Left ventricle myocardium inferior (tissue), 1 donor: ENCODE measurements around the gene SLC38A10. TPM values are rescaled to one million over a fixed set of nuclear protein-coding genes. Genes with fewer than 3 reads are reported as not detected.

Experiments used
- DNase-seq: peaks from one replicate; pipeline ENCODE4 v3.0.0-alpha.2; 2020
- H3K27ac ChIP-seq: fragments of 200-600 bp; replicated peaks from 2 replicates; pipeline ENCODE4 v1.8.0; 2021
- H3K27me3 ChIP-seq: fragments of 200-600 bp; 2 replicates; pipeline ENCODE4 v1.8.0; 2021; ENCODE audit warnings: low read depth
- H3K36me3 ChIP-seq: fragments of 200-600 bp; 2 replicates; pipeline ENCODE4 v1.8.0; 2021
- H3K4me1 ChIP-seq: fragments of 200-600 bp; 2 replicates; pipeline ENCODE4 v1.8.0; 2021
- H3K4me3 ChIP-seq: fragments of 200-600 bp; 2 replicates; pipeline ENCODE4 v1.8.0; 2021; ENCODE audit warnings: mild to moderate bottlenecking, moderate library complexity
- H3K9me3 ChIP-seq: fragments of 200-600 bp; replicated peaks from 2 replicates; pipeline ENCODE4 v1.8.0; 2021
- CTCF ChIP-seq: fragments of 200-600 bp; IDR thresholded peaks from 2 replicates; pipeline ENCODE4 v1.8.0; 2021; ENCODE audit warnings: antibody characterized with exemption, mild to moderate bottlenecking, borderline replicate concordance
- intact Hi-C: fragments of 100-400 bp; cut with micrococcal nuclease; formaldehyde crosslinking; loops from one replicate; pipeline ENCODE4 v1.11.0; 2022
- total RNA-seq: library from RNA; stranded (reverse); fragmentation: NEBNext Ultra II Directional; extraction: Animal tissue kit (Norgen Biotek cat#: 25700); gene quantifications from one replicate; pipeline ENCODE4 v1.2.1, GENCODE V29; 2021
- donor health status: DM: no; HTN: yes; CAD: no; lungs with severe emphysema.

The SLC38A10 gene
- total RNA-seq, 1 donor from 2014 or later, result 50.1 TPM

GRCh38 chr17:81299846-81300585 lies 4.9 kb upstream of the SLC38A10 start:
- intact Hi-C loops, result loop anchor here (10.0 kb wide), 1 partner anchor 105 kb away; no protein-coding TSS in a partner anchor
- Histone ChIP-seq H3K27me3 (no peaks in the 10 kb centered on the region), H3K4me1 (peaks cover 27% of the 10 kb centered on the region), H3K9me3 (no peaks in the 10 kb centered on the region), H3K4me3 (no peak overlapping the region), H3K27ac (no peak overlapping the region), H3K36me3 (no peaks in the 10 kb centered on the region)
- no peak for DNase-seq
- no peak for TF ChIP-seq CTCF

GRCh38 chr17:81298991-81299738 lies 4.1 kb upstream of the SLC38A10 start:
- H3K4me1 ChIP-seq, result peaks cover 35% of the 10 kb centered on the region
- DNase-seq, result no peak
- H3K36me3 ChIP-seq, result no peaks in the 10 kb centered on the region
- intact Hi-C loops, result loop anchor here (10.0 kb wide), 1 partner anchor 106 kb away; no protein-coding TSS in a partner anchor
- H3K27ac ChIP-seq, result no peak overlapping the region
- H3K27me3 ChIP-seq, result no peaks in the 10 kb centered on the region
- H3K4me3 ChIP-seq, result no peak overlapping the region
- no peak for TF ChIP-seq CTCF
- H3K9me3 ChIP-seq, result no peaks in the 10 kb centered on the region

- Histone ChIP-seq H3K4me3 (no peak overlapping the region), H3K27me3 (no peaks in the 10 kb centered on the region), H3K4me1 (peaks cover 43% of the 10 kb centered on the region), H3K36me3 (no peaks in the 10 kb centered on the region), H3K27ac (no peak overlapping the region), H3K9me3 (no peaks in the 10 kb centered on the region)
- no peak for DNase-seq
- intact Hi-C loops, result loop anchor here (10.0 kb wide), 1 partner anchor 106 kb away; no protein-coding TSS in a partner anchor
- TF ChIP-seq CTCF, result no peak
These were observed 3.4 kb upstream of the SLC38A10 start for GRCh38 chr17:81298325-81298990.

- intact Hi-C loops, result loop anchor here (10.0 kb wide), 1 partner anchor 109 kb away; no protein-coding TSS in a partner anchor
- peak overlapping the region; percentile 96 for H3K27ac ChIP-seq
- TF ChIP-seq CTCF, result peak; percentile 41
- no peak for DNase-seq
- H3K36me3 ChIP-seq, result no peaks in the 10 kb centered on the region
- H3K27me3 ChIP-seq, result no peaks in the 10 kb centered on the region
- H3K9me3 ChIP-seq, result no peaks in the 10 kb centered on the region
- H3K4me1 ChIP-seq, result peaks cover 51% of the 10 kb centered on the region
- peak overlapping the region; percentile 89 for H3K4me3 ChIP-seq
These were observed 722 bp upstream of the SLC38A10 start for GRCh38 chr17:81295676-81296381.
